ENCODE results near the gene SUPT4H1.

Gene SUPT4H1

GRCh38 chr17:58369214-58370031 lies 17.4 kb upstream of the SUPT4H1 start:
- H4K12ac ChIP-seq (ENCODE audit: low read depth, low read length) = no peak overlapping the region
- WGBS (ENCODE audit: extremely low coverage, insufficient coverage, insufficient read length) = no CpG with 5 or more reads among the region's 5 CpGs
- no peak overlapping the region for H3K9ac ChIP-seq (ENCODE audit: low read length)
- H2AFZ ChIP-seq (ENCODE audit: insufficient read depth, low read length, poor library complexity) = no peak overlapping the region
- H3K14ac ChIP-seq (ENCODE audit: low read length) = no peak overlapping the region
- H3K36me3 ChIP-seq (ENCODE audit: control insufficient read depth in 1 of 2, insufficient read depth in 2 of 2, low read length in 2 of 2) = no peaks in the 10 kb centered on the region
- H3K79me2 ChIP-seq (ENCODE audit: control insufficient read depth, insufficient read depth, low read length, poor library complexity) = no peaks in the 10 kb centered on the region
- no peak overlapping the region for H3K4ac ChIP-seq (ENCODE audit: low read depth, low read length)
- H3K27ac ChIP-seq (ENCODE audit: low read depth, low read length) = no peak overlapping the region
- no peak for DNase-seq
- H3K23ac ChIP-seq (ENCODE audit: low read length) = no peak overlapping the region
- H3K4me2 ChIP-seq (ENCODE audit: low read length) = no peak overlapping the region
- no peak overlapping the region for H3K18ac ChIP-seq (ENCODE audit: low read length)
- no peaks in the 10 kb centered on the region for H3K9me3 ChIP-seq (ENCODE audit: insufficient read depth, low read depth, low read length)
- H3K79me1 ChIP-seq (ENCODE audit: low read length) = peaks cover 8% of the 10 kb centered on the region
- no peak overlapping the region for H3K4me3 ChIP-seq (ENCODE audit: low read depth, low read length)
- peak overlapping the region; percentile 3 for H2AK5ac ChIP-seq (ENCODE audit: low read length)
- H2BK120ac ChIP-seq (ENCODE audit: insufficient read depth, low read length, poor library complexity) = no peak overlapping the region
- H4K91ac ChIP-seq (ENCODE audit: low read depth, low read length) = no peak overlapping the region
- no peak overlapping the region for H2BK12ac ChIP-seq (ENCODE audit: low read length)
- H4K8ac ChIP-seq (ENCODE audit: low read depth, low read length) = no peak overlapping the region
- H2BK5ac ChIP-seq (ENCODE audit: low read depth, low read length, poor library complexity) = no peak overlapping the region
- H3K27me3 ChIP-seq (ENCODE audit: insufficient read depth, low read length) = no peaks in the 10 kb centered on the region
- H3K4me1 ChIP-seq (ENCODE audit: control insufficient read depth in 1 of 2, insufficient read depth in 2 of 2, low read length in 2 of 2) = peaks cover 19% of the 10 kb centered on the region in 2 experiments

DNA sequence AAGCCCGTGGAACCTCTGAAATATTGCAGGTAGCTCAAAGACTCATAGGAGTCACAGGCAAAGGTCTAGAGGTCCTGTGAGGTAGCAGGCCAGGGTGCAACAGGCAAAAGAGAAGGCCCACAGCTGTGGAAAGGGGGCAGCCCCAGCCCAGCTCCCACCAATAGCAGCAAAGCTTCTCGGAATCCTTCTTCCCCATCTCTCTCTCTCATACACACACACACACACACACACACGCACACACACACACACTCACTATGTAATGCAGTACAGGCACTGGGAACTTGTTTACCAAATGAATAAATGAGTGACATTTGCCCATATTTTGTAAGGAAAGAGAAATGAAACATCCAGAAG lies 16.8 kb upstream of the SUPT4H1 start:
- H4K12ac ChIP-seq (ENCODE audit: low read depth, low read length) = no peak overlapping the region
- no CpG with 5 or more reads among the region's 3 CpGs for WGBS (ENCODE audit: extremely low coverage, insufficient coverage, insufficient read length)
- H3K23ac ChIP-seq (ENCODE audit: low read length) = no peak overlapping the region
- H2BK120ac ChIP-seq (ENCODE audit: insufficient read depth, low read length, poor library complexity) = no peak overlapping the region
- peaks cover 12% of the 10 kb centered on the region for H3K79me1 ChIP-seq (ENCODE audit: low read length)
- no peak for DNase-seq
- peaks cover 25% of the 10 kb centered on the region in 2 experiments for H3K4me1 ChIP-seq (ENCODE audit: control insufficient read depth in 1 of 2, insufficient read depth in 2 of 2, low read length in 2 of 2)
- no peak overlapping the region for H3K9ac ChIP-seq (ENCODE audit: low read length)
- H4K8ac ChIP-seq (ENCODE audit: low read depth, low read length) = no peak overlapping the region
- no peak overlapping the region for H2AK5ac ChIP-seq (ENCODE audit: low read length)
- no peak overlapping the region for H3K4me2 ChIP-seq (ENCODE audit: low read length)
- no peak overlapping the region for H3K4me3 ChIP-seq (ENCODE audit: low read depth, low read length)
- no peak overlapping the region for H3K14ac ChIP-seq (ENCODE audit: low read length)
- no peaks in the 10 kb centered on the region for H3K27me3 ChIP-seq (ENCODE audit: insufficient read depth, low read length)
- H2AFZ ChIP-seq (ENCODE audit: insufficient read depth, low read length, poor library complexity) = no peak overlapping the region
- no peaks in the 10 kb centered on the region for H3K36me3 ChIP-seq (ENCODE audit: control insufficient read depth in 1 of 2, insufficient read depth in 2 of 2, low read length in 2 of 2)
- H3K9me3 ChIP-seq (ENCODE audit: insufficient read depth, low read depth, low read length) = no peaks in the 10 kb centered on the region
- H2BK5ac ChIP-seq (ENCODE audit: low read depth, low read length, poor library complexity) = no peak overlapping the region
- H2BK12ac ChIP-seq (ENCODE audit: low read length) = no peak overlapping the region
- H3K4ac ChIP-seq (ENCODE audit: low read depth, low read length) = no peak overlapping the region
- H3K18ac ChIP-seq (ENCODE audit: low read length) = no peak overlapping the region
- no peak overlapping the region for H3K27ac ChIP-seq (ENCODE audit: low read depth, low read length)
- H4K91ac ChIP-seq (ENCODE audit: low read depth, low read length) = no peak overlapping the region
- no peaks in the 10 kb centered on the region for H3K79me2 ChIP-seq (ENCODE audit: control insufficient read depth, insufficient read depth, low read length, poor library complexity)

DNA sequence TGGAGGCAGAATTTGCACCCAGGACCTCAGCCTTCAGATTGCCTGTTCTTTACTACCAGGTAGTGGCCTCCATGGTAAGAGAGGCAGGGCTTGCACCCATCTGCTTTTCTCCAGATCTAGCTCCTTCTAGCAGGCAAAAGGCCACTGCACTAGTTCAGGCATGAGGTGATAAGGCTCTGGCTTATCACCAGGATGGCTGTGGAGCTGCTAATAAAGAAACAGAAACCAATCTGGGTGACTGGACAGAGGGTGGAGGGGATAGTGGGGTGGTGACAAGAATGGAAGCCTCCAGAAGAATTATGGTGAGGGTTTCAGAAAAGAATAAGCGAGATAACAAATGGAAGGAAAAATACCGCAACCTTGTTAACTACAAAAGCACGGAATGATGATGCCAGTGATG lies 15.5 kb upstream of the SUPT4H1 start:
- Histone ChIP-seq H3K23ac (ENCODE audit: low read length) (no peak overlapping the region), H4K8ac (ENCODE audit: low read depth, low read length) (no peak overlapping the region), H2AFZ (ENCODE audit: insufficient read depth, low read length, poor library complexity) (no peak overlapping the region), H3K27ac (ENCODE audit: low read depth, low read length) (no peak overlapping the region), H3K4me3 (ENCODE audit: low read depth, low read length) (no peak overlapping the region), H2BK120ac (ENCODE audit: insufficient read depth, low read length, poor library complexity) (no peak overlapping the region), H3K4me1 (ENCODE audit: control insufficient read depth in 1 of 2, insufficient read depth in 2 of 2, low read length in 2 of 2) (peaks cover 33 to 35% of the 10 kb centered on the region in 2 experiments), H3K4ac (ENCODE audit: low read depth, low read length) (no peak overlapping the region), H2BK12ac (ENCODE audit: low read length) (no peak overlapping the region), H2BK5ac (ENCODE audit: low read depth, low read length, poor library complexity) (no peak overlapping the region), H2AK5ac (ENCODE audit: low read length) (no peak overlapping the region), H3K36me3 (ENCODE audit: control insufficient read depth in 1 of 2, insufficient read depth in 2 of 2, low read length in 2 of 2) (no peaks in the 10 kb centered on the region), H3K27me3 (ENCODE audit: insufficient read depth, low read length) (no peaks in the 10 kb centered on the region), H3K4me2 (ENCODE audit: low read length) (no peak overlapping the region), H3K79me2 (ENCODE audit: control insufficient read depth, insufficient read depth, low read length, poor library complexity) (no peaks in the 10 kb centered on the region), H3K79me1 (ENCODE audit: low read length) (peaks cover 18% of the 10 kb centered on the region), H3K14ac (ENCODE audit: low read length) (no peak overlapping the region), H4K12ac (ENCODE audit: low read depth, low read length) (no peak overlapping the region), H4K91ac (ENCODE audit: low read depth, low read length) (no peak overlapping the region), H3K18ac (ENCODE audit: low read length) (no peak overlapping the region), H3K9ac (ENCODE audit: low read length) (no peak overlapping the region), H3K9me3 (ENCODE audit: insufficient read depth, low read depth, low read length) (no peaks in the 10 kb centered on the region)
- no CpG with 5 or more reads among the region's 3 CpGs for WGBS (ENCODE audit: extremely low coverage, insufficient coverage, insufficient read length)
- no peak for DNase-seq

GRCh38 chr17:58365980-58366595 lies 14.1 kb upstream of the SUPT4H1 start:
- no peak overlapping the region for H3K14ac ChIP-seq (ENCODE audit: low read length)

More at GRCh38 chr17:58365980-58366595, 14.1 kb upstream of the SUPT4H1 start:
- peaks cover 20% of the 10 kb centered on the region for H3K79me1 ChIP-seq (ENCODE audit: low read length)
- no peak overlapping the region for H2AFZ ChIP-seq (ENCODE audit: insufficient read depth, low read length, poor library complexity)
- WGBS (ENCODE audit: extremely low coverage, insufficient coverage, insufficient read length) = no CpG with 5 or more reads among the region's 5 CpGs
- H3K9me3 ChIP-seq (ENCODE audit: insufficient read depth, low read depth, low read length) = no peaks in the 10 kb centered on the region
- no peak overlapping the region for H4K8ac ChIP-seq (ENCODE audit: low read depth, low read length)
- H3K9ac ChIP-seq (ENCODE audit: low read length) = no peak overlapping the region
- H4K91ac ChIP-seq (ENCODE audit: low read depth, low read length) = peak overlapping the region; percentile 72
- H3K79me2 ChIP-seq (ENCODE audit: control insufficient read depth, insufficient read depth, low read length, poor library complexity) = no peaks in the 10 kb centered on the region
- peaks cover 33 to 38% of the 10 kb centered on the region in 2 experiments for H3K4me1 ChIP-seq (ENCODE audit: control insufficient read depth in 1 of 2, insufficient read depth in 2 of 2, low read length in 2 of 2)
- peak overlapping the region; percentile 19 for H3K4me2 ChIP-seq (ENCODE audit: low read length)
- H3K27ac ChIP-seq (ENCODE audit: low read depth, low read length) = peak overlapping the region; percentile 92
- H3K36me3 ChIP-seq (ENCODE audit: control insufficient read depth in 1 of 2, insufficient read depth in 2 of 2, low read length in 2 of 2) = no peaks in the 10 kb centered on the region
- no peak overlapping the region for H2BK12ac ChIP-seq (ENCODE audit: low read length)
- H2AK5ac ChIP-seq (ENCODE audit: low read length) = no peak overlapping the region
- no peak overlapping the region for H3K4ac ChIP-seq (ENCODE audit: low read depth, low read length)
- H2BK120ac ChIP-seq (ENCODE audit: insufficient read depth, low read length, poor library complexity) = no peak overlapping the region
- no peak overlapping the region for H3K18ac ChIP-seq (ENCODE audit: low read length)
- no peak overlapping the region for H4K12ac ChIP-seq (ENCODE audit: low read depth, low read length)
- no peak overlapping the region for H3K23ac ChIP-seq (ENCODE audit: low read length)
- H3K4me3 ChIP-seq (ENCODE audit: low read depth, low read length) = no peak overlapping the region
- no peaks in the 10 kb centered on the region for H3K27me3 ChIP-seq (ENCODE audit: insufficient read depth, low read length)
- DNase-seq = no peak
- peak overlapping the region; percentile 1 for H2BK5ac ChIP-seq (ENCODE audit: low read depth, low read length, poor library complexity)
